Adrenal gland (tissue), 5 donors: ENCODE results near the gene SEPTIN3.

Experiments used
- CTCF ChIP-seq, 6 experiments: fragments of 450-650 bp in 4 of 6; fragments of 200-600 bp in 2 of 6; sonication (generic) in 1 of 6; IDR thresholded peaks; 1 replicate in 5 of 6; 2 replicates in 1 of 6; pipeline versions ENCODE4 v1.5.1 to v1.8.0; 2016 to 2021; ENCODE audit warnings: antibody characterized with exemption in 6 of 6, mild to moderate bottlenecking in 2 of 6, moderate library complexity in 1 of 6
- POLR2A ChIP-seq, 2 donors: fragments of 450-650 bp; IDR thresholded peaks; one replicate each; pipeline ENCODE4 v1.6.1; 2017; ENCODE audit warnings: antibody characterized with exemption in 2 of 2, mild to moderate bottlenecking in 2 of 2, moderate library complexity in 1 of 2
- donor health status: DM: no; HTN: no; CAD: no.

GRCh38 chr22:42000466-42000865 is 31.2 kb downstream of the SEPTIN3 start:
- TF ChIP-seq CTCF (IDR thresholded peaks at IDR 0.05) (no peak), POLR2A (IDR thresholded peaks at IDR 0.05) (no peak)
